Mesenchymal stem cell (in vitro differentiated cells and primary cell): ENCODE results near the gene SRCAP.

Source experiments
- DNase-seq: peaks from one replicate; pipeline ENCODE4 v3.0.0-alpha.2; 2013
- H2AFZ ChIP-seq: one replicate; pipeline ENCODE4 v1.6.1; 2013; ENCODE audit warnings: low read depth, mild to moderate bottlenecking, control low read depth, inconsistent platforms, low read length, moderate library complexity
- H2AK5ac ChIP-seq: 2 replicates; pipeline ENCODE4 v1.6.1; 2013; ENCODE audit warnings: low read length, moderate library complexity, mild to moderate bottlenecking, inconsistent platforms; ENCODE audit not compliant: severe bottlenecking
- H2BK120ac ChIP-seq: one replicate; pipeline ENCODE4 v1.6.1; 2013; ENCODE audit warnings: low read depth, mild to moderate bottlenecking, inconsistent platforms, low read length, moderate library complexity
- H2BK12ac ChIP-seq, 2 experiments: one replicate each; pipeline ENCODE4 v1.6.1; 2013; ENCODE audit warnings: inconsistent platforms in 2 of 2, low read length in 2 of 2, mild to moderate bottlenecking in 2 of 2, moderate library complexity in 2 of 2, control low read depth in 1 of 2
- H2BK15ac ChIP-seq: one replicate; pipeline ENCODE4 v1.6.1; 2013; ENCODE audit warnings: mild to moderate bottlenecking, low read depth, inconsistent platforms; ENCODE audit not compliant: poor library complexity, severe bottlenecking
- H2BK5ac ChIP-seq: 2 replicates; pipeline ENCODE4 v1.6.1; 2013; ENCODE audit warnings: low read depth, mild to moderate bottlenecking, low read length, control low read depth, inconsistent platforms; ENCODE audit not compliant: poor library complexity, severe bottlenecking
- H3K14ac ChIP-seq, 2 experiments: one replicate each; pipeline ENCODE4 v1.6.1; 2013; ENCODE audit warnings: inconsistent platforms in 2 of 2, low read length in 2 of 2, control low read depth in 1 of 2, mild to moderate bottlenecking in 1 of 2, moderate library complexity in 1 of 2
- H3K18ac ChIP-seq, 2 experiments: one replicate each; pipeline ENCODE4 v1.6.1; 2013; ENCODE audit warnings: inconsistent platforms in 2 of 2, low read length in 2 of 2, control low read depth in 1 of 2, low read depth in 1 of 2, mild to moderate bottlenecking in 1 of 2
- H3K23ac ChIP-seq, 2 experiments: one replicate each; pipeline ENCODE4 v1.6.1; 2013; ENCODE audit warnings: inconsistent platforms in 2 of 2, low read length in 2 of 2, mild to moderate bottlenecking in 2 of 2, moderate library complexity in 2 of 2, control low read depth in 1 of 2
- H3K27ac ChIP-seq: 2 replicates; pipeline ENCODE4 v1.5.1; 2013; ENCODE audit warnings: mild to moderate bottlenecking, moderate library complexity, low read length, control low read depth, inconsistent platforms; ENCODE audit not compliant: poor library complexity, severe bottlenecking
- H3K27me3 ChIP-seq, 2 experiments: 2 replicates each; pipeline versions ENCODE4 v1.6.1 to v1.7.0; 2013; ENCODE audit warnings: low read length in 2 of 2, mild to moderate bottlenecking in 2 of 2, moderate library complexity in 2 of 2, control low read depth in 1 of 2, inconsistent platforms in 1 of 2; ENCODE audit not compliant: control insufficient read depth in 1 of 2, insufficient read depth in 1 of 2
- H3K36me3 ChIP-seq, 2 experiments: 2 replicates each; pipeline versions ENCODE4 v1.6.1 to v1.7.0; 2013; ENCODE audit warnings: low read length in 2 of 2, control low read depth in 1 of 2, inconsistent platforms in 1 of 2, low read depth in 1 of 2, mild to moderate bottlenecking in 1 of 2; ENCODE audit not compliant: insufficient read depth in 2 of 2, control insufficient read depth in 1 of 2
- H3K4ac ChIP-seq, 2 experiments: one replicate each; pipeline ENCODE4 v1.6.1; 2013; ENCODE audit warnings: inconsistent platforms in 2 of 2, low read length in 2 of 2, mild to moderate bottlenecking in 2 of 2, moderate library complexity in 2 of 2, control low read depth in 1 of 2, low read depth in 1 of 2
- H3K4me1 ChIP-seq: 2 replicates; pipeline ENCODE4 v1.6.1; 2013; ENCODE audit warnings: low read depth, low read length, control low read depth; ENCODE audit not compliant: control insufficient read depth, insufficient read depth
- H3K4me2 ChIP-seq: 2 replicates; pipeline ENCODE4 v1.6.1; 2013; ENCODE audit warnings: low read length, mild to moderate bottlenecking, inconsistent platforms; ENCODE audit not compliant: poor library complexity, severe bottlenecking
- H3K4me3 ChIP-seq, 2 experiments: 2 replicates each; pipeline versions ENCODE4 v1.5.1 to v1.7.0; 2013; ENCODE audit warnings: low read length in 2 of 2, mild to moderate bottlenecking in 2 of 2, control low read depth in 1 of 2, low read depth in 1 of 2; ENCODE audit not compliant: insufficient read depth in 1 of 2
- H3K79me1 ChIP-seq: replicated peaks from 2 replicates; pipeline ENCODE4 v1.6.1; 2013; ENCODE audit warnings: mild to moderate bottlenecking, control low read depth, low read length, inconsistent platforms; ENCODE audit not compliant: poor library complexity, severe bottlenecking
- H3K9ac ChIP-seq: 2 replicates; pipeline ENCODE4 v1.7.0; 2013; ENCODE audit warnings: mild to moderate bottlenecking, low read length, moderate library complexity
- H3K9me3 ChIP-seq: 2 replicates; pipeline ENCODE4 v1.7.0; 2013; ENCODE audit warnings: mild to moderate bottlenecking, low read length; ENCODE audit not compliant: control insufficient read depth
- H4K8ac ChIP-seq: one replicate; pipeline ENCODE4 v1.6.1; 2013; ENCODE audit warnings: inconsistent platforms, mild to moderate bottlenecking, low read length, moderate library complexity
- H4K91ac ChIP-seq: one replicate; pipeline ENCODE4 v1.6.1; 2013; ENCODE audit warnings: mild to moderate bottlenecking, low read length, inconsistent platforms
- WGBS: methylation state at CpG from one replicate; pipeline ENCODE4 v1.1.7; 2013; ENCODE audit warnings: mixed read lengths; 5-methylcytosine and 5-hydroxymethylcytosine counted together

The SRCAP gene

GRCh38 chr16:30669903-30670824 is 28.8 kb upstream of the SRCAP start:
- Histone ChIP-seq H3K9ac (no peak overlapping the region), H3K14ac (no peak overlapping the region), H3K4me3 (no peak overlapping the region), H3K79me1 (peaks cover 36% of the 10 kb centered on the region), H2BK120ac (no peak overlapping the region), H4K8ac (no peak overlapping the region), H3K27ac (no peak overlapping the region), H3K36me3 (peaks cover 56 to 63% of the 10 kb centered on the region in 2 experiments), H2BK15ac (peak overlapping the region; percentile 57), H3K18ac (no peak overlapping the region), H3K27me3 (no peaks in the 10 kb centered on the region), H3K23ac (no peak overlapping the region), H3K4me2 (no peak overlapping the region), H3K9me3 (no peaks in the 10 kb centered on the region), H3K4ac (no peak overlapping the region), H2BK5ac (no peak overlapping the region), H3K4me1 (peaks cover 3% of the 10 kb centered on the region), H2BK12ac (no peak overlapping the region), H2AK5ac (no peak overlapping the region), H4K91ac (no peak overlapping the region), H2AFZ (no peak overlapping the region)
- no peak for DNase-seq
- WGBS = 95% methylated on average over 11 of the region's 14 CpGs

GRCh38 chr16:30675143-30675542 is 23.8 kb upstream of the SRCAP start:
- no peak overlapping the region for H4K91ac ChIP-seq
- no peak overlapping the region for H3K4me3 ChIP-seq
- H3K9ac ChIP-seq = no peak overlapping the region
- no peak overlapping the region for H2BK15ac ChIP-seq
- no peak overlapping the region for H2BK12ac ChIP-seq
- H3K4me1 ChIP-seq = no peaks in the 10 kb centered on the region
- no peak overlapping the region for H3K4me2 ChIP-seq
- H2BK120ac ChIP-seq = no peak overlapping the region
- H3K27me3 ChIP-seq = no peaks in the 10 kb centered on the region
- WGBS = 92% methylated on average over 7 of the region's 10 CpGs
- H3K14ac ChIP-seq = no peak overlapping the region
- H2AFZ ChIP-seq = no peak overlapping the region
- peaks cover 11 to 14% of the 10 kb centered on the region in 2 experiments for H3K36me3 ChIP-seq
- H3K18ac ChIP-seq = no peak overlapping the region
- no peak overlapping the region for H4K8ac ChIP-seq
- no peaks in the 10 kb centered on the region for H3K79me1 ChIP-seq
- H3K4ac ChIP-seq = no peak overlapping the region
- no peak for DNase-seq
- H2AK5ac ChIP-seq = no peak overlapping the region
- no peak overlapping the region for H3K23ac ChIP-seq
- H2BK5ac ChIP-seq = no peak overlapping the region
- H3K27ac ChIP-seq = no peak overlapping the region
- no peaks in the 10 kb centered on the region for H3K9me3 ChIP-seq

DNA sequence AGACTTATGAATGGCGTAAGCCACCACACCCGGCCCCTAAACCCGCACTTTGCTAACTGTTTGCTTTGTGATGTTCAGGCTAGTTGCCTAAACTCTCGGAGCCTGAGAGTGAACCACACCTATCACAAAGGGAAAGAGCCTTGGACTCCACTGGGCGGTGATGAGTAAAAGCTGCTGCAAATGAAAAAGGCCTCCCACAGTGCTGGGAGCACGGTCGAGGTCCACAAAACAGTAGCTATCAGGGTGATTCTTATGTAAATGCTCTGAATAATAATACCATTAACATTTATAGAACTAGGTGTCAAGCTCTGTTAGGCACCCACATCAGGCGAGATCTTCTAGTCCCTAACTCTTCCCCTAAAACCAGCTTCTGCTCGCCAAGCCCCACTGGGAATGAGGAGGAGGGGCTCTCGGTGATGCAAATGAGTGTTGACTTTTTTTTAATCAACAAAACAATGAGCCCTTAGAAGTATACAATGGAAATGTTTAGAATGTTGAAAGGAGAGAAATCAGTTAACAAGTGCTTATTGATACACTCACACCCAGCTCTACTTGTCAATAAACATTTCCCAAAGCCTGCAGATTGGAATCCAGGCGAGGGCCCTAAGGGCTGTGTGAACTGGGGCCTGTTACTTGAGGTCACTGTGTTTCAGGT is 20.9 kb upstream of the SRCAP start:
- Histone ChIP-seq H2BK120ac (no peak overlapping the region), H3K79me1 (no peaks in the 10 kb centered on the region), H3K4me1 (no peaks in the 10 kb centered on the region), H3K27ac (no peak overlapping the region), H4K91ac (no peak overlapping the region), H3K4me2 (no peak overlapping the region), H3K4ac (no peak overlapping the region), H2BK12ac (no peak overlapping the region), H3K18ac (no peak overlapping the region), H3K14ac (no peak overlapping the region), H2AK5ac (no peak overlapping the region), H3K27me3 (no peaks in the 10 kb centered on the region), H3K23ac (no peak overlapping the region), H3K9ac (no peak overlapping the region), H2BK15ac (no peak overlapping the region), H4K8ac (no peak overlapping the region), H2BK5ac (no peak overlapping the region), H2AFZ (no peak overlapping the region), H3K36me3 (no peaks in the 10 kb centered on the region), H3K9me3 (no peaks in the 10 kb centered on the region), H3K4me3 (no peak overlapping the region)
- 64% methylated on average over 5 of the region's 11 CpGs for whole genome bisulfite sequencing
- no peak for DNase-seq

DNA sequence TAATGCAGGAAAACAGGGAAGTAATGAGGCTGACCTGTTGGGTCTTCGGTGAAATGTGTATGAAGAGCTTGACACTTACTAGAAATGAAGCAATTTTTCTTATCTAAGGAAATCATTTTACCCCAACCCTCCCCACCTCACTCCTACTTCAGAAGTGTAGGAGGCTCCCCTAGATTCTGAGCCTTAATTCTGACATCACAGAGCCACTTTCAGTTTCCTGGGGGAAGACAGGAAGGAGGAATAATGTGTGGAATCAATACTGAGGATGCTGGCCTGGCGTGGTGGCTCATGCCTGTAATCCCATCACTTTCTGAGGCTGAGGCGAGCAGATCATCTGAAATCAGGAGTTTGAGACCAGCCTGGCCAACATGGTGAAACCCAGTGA is 20.4 kb upstream of the SRCAP start:
- WGBS = 87% methylated on average over 2 of the region's 3 CpGs
- H2BK120ac ChIP-seq = no peak overlapping the region
- H3K27ac ChIP-seq = no peak overlapping the region

More for the DNA sequence above, 20.4 kb upstream of the SRCAP start:
- H3K4me3 ChIP-seq = no peak overlapping the region
- no peak overlapping the region for H2BK15ac ChIP-seq
- H2BK12ac ChIP-seq = no peak overlapping the region
- no peaks in the 10 kb centered on the region for H3K79me1 ChIP-seq
- H3K9ac ChIP-seq = no peak overlapping the region
- no peak for DNase-seq
- no peaks in the 10 kb centered on the region for H3K4me1 ChIP-seq
- no peak overlapping the region for H3K18ac ChIP-seq
- H3K14ac ChIP-seq = no peak overlapping the region
- H2BK5ac ChIP-seq = no peak overlapping the region
- no peak overlapping the region for H3K4ac ChIP-seq
- no peaks in the 10 kb centered on the region for H3K9me3 ChIP-seq
- no peaks in the 10 kb centered on the region for H3K36me3 ChIP-seq
- no peak overlapping the region for H4K8ac ChIP-seq
- H2AFZ ChIP-seq = no peak overlapping the region
- H4K91ac ChIP-seq = no peak overlapping the region
- H2AK5ac ChIP-seq = no peak overlapping the region
- H3K23ac ChIP-seq = no peak overlapping the region
- H3K4me2 ChIP-seq = no peak overlapping the region
- H3K27me3 ChIP-seq = no peaks in the 10 kb centered on the region
